HG03342 (cell line): ENCODE results near the gene RASSF4.

Experiments used
- ATAC-seq: cut with Tn5 transposase; IDR thresholded peaks from one replicate; pipeline ENCODE4 v1.9.1; 2021; ENCODE audit warnings: mild to moderate bottlenecking, moderate library complexity; ENCODE audit not compliant: unreplicated experiment

The RASSF4 gene

GRCh38 chr10:44926751-44927351, 32.8 kb upstream of the RASSF4 start:
- no peak for ATAC-seq

DNA sequence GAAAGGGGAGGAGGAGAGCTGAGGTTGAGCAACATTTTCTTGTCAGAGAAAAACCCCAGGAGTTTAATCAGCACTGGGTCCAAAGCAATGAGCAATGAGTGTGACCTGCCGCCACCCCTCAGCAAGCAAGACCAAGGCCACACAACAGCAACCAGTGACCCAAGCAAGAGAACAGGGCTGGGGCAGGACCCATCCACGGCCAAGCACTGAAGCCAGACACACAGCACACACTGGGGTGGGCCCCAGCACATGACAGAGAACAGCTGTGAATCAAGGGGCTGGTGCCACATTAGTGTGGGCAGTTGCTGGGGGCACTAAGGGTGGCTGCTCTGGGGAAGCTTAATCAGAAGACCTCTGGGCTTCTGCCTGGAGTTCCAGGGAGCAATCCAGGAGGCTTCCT, 32.2 kb upstream of the RASSF4 start:
- no peak for ATAC-seq

DNA sequence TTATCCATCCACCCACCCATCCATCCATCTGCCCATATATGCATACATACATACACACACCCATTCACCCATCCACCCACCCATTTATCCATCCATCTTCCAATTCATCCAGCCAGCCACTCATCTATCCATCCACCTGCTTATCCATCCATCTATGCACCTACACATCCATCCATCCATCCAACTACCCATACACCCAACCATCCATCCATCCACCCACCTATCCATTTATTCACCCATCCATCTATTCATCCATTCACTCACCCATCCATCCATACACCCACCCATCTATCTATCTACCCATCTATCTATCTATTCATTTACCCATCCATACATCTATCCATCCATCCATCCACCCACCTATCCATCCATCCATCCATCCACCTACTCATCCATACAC, 31.1 kb upstream of the RASSF4 start:
- no peak for ATAC-seq

DNA sequence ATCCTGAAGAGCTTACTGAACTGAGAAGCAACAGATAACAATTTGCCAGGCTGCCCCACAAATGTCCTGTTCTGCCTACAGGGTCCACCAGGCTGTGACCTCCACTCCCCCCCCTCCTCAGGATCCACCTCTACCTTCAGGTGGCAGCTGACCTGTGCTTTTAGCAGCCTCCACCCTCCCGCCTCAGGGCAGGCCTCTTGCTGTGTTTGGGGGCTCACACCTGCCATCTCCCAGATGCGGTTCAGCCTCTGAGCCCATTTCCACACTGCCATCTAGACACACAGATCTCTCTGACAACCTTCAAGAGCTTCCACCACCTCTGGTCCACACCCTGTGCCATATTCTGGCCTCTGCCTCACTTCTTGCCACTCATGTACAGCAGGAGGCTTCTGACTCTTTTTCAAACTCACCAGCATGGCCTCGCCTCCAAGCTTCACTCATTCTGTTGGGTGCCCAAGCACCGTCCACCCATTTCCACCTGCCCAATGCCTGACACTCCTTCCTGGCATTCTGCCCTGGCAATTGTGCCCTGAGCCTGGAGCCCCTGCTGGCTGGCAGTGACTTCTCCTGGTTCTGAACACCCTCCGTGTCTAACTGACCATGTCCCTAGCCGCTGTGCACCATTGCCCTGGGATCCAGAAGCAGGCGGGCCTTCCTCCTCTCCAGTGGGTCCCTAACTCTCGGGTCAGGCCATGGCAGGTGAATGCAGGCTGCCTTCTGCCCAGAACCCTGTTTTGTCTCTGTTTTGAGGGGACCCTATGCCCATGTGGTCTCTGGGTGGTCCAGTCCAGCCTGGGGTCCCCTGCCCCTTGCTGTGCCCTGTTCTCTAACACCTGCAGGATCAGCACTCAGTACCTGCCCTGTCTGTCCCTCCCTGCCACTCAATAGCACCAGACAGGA, 30.0 kb upstream of the RASSF4 start:
- no peak for ATAC-seq

- no peak for ATAC-seq
Measured at GRCh38 chr10:44930904-44931620, 28.5 kb upstream of the RASSF4 start.

DNA sequence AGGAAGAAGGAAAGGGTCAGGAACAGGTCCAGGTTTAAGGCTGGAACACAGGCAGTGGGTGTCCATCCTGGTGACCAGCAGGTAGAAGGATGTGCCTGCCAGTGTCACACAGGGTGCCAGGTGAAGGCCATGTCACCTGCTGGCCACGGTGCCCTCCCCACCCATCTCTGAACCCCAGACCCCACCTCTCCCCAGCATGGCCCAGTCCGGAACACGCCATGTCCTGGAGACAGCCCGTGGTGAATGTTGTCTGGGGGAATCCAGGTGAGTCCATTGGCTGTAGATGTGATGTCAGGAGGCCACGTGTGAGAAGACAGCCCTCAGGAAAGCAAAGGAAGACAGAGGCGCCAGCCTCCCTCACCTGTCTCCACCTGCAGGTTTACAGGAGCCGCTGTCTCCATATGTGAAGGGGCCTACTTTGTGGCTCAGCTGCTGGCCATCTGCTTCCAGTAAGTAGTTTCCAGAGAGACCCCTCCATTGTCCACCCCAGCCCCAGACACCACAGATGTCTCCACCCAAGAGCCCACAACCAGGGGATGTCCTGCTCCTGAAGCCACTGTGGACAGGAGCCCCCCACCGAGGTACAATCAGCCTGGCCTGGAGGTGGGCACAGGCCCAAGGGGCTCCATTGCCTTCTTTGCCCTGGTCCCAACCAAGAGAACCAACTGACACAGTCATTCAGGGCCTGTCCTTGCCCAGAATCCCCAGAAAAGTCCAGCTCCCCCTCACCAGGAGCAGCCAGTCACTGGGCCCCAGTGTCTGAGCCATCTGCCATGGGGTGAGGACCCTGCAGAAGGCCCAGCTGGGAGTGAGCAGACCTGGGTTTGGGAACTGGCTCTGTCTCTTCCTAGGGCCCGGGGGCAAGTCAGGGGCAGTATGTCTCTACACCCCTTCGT, 27.7 kb upstream of the RASSF4 start:
- no peak for ATAC-seq

DNA sequence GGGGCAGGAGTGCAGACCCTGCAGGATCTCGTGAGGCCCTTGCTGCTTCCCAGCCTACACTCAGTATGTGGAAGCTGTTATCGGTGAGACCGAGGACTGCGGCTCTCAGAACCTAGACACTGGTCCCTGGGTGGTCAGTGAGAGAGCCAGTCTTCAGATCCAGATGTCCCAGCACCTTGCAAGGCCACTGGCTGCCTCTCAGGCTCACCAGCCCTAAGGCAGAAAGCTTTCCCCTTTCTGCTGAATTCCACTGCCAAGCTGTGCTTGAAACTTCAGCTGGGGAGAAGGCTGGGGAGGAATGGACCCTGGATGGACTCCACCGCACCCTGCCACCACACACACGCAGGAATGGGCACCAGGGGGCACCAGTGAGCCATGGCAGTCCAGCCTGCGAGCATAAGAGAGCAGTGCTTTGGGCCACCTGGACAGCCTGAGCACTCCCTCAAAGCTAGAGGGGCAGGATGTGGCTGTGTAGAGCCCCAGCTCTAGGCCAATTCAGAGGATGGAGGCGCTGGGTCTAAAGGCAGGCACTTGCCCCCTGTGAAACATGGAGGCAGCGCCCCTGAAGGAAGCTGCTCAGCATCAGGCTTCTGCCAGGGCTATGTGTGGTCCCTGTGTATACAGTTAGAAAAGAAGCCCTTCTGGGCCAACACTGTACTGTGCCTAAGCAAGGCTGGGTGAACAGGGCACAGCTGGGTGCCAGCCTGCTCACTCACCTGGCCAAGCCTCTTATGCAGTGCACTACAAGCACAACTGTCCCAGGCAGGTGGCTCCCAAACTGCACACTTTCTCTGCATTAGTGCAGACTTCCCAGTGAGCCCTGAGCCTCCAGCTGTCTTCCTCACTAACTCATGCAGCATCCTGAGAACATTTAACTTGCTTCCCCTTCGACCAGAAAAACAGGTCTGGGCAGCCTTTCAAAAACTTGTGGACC, 26.8 kb upstream of the RASSF4 start:
- ATAC-seq: peak; percentile 94

DNA sequence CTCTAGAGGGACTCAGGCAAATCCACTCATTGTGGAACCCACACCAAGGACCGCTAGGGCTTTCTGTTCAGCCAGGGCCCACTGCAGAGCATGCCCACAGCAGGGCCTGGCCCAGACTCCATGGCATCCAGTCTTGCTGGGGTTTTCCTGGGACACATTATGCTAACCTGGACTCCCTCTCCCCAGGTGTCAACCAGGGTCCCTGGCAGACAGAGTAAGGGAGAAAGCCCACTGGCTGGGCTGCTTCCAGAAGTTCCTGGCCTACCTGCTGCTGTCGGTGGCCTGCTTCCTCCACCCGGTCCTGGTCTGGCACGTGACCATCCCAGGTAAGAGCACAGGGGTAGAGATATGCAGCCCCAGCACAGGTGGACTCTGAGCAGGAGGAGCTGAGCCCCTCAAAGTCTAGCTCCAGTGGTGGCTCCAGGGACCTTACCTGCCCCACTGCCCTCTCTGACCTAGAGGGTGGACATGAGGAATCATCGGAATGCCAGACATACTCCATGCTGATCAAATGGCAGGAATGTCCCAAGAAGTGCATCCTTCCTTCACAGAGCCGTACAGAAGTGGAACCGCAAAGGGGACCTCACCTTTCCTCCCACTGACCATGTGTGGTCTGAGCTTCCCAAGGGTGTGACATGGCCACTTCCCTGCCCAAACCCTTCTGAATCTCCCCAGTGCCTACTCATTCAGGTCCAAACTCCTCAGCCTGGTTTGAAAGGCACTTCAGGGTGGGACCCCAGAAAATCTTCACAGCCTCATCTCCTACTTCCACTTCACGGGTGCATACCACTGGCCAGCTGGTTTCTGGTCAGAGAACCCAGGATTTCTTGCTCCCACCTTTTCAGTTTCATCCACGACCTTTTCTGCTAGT, 25.9 kb upstream of the RASSF4 start:
- ATAC-seq: no peak

DNA sequence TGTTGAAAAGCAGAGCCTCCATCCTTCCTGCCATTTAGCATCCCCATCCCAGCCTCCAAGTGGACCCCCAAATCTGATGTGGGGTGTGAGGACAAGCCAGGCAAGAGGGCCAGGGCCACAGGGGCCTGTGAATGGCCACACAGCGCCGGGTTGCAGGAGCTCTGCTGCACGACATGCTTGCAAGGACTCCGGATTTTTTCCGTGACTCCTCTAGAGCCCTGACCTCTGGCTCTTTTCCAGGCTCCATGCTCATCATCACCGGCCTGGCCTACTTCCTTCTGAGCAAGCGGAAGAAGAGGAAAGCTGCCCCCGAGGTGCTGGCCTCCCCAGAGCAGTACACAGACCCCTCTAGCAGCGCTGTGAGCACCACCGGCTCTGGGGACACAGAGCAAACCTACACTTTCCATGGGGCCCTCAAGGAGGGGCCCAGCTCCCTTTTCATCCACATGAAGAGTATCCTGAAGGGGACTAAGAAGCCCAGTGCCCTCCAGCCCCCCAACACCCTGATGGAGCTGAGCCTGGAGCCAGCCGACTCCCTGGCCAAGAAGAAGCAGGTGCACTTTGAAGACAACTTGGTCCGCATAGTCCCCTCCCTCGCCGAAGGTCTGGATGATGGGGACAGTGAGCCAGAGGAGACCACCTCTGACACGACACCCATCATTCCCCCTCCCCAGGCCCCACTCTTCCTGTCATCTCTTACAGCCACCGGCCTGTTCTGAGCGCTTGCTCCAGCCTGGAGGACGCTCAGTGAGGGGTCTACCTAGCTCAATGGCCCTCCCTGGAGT, 25.0 kb upstream of the RASSF4 start:
- ATAC-seq: no peak

DNA sequence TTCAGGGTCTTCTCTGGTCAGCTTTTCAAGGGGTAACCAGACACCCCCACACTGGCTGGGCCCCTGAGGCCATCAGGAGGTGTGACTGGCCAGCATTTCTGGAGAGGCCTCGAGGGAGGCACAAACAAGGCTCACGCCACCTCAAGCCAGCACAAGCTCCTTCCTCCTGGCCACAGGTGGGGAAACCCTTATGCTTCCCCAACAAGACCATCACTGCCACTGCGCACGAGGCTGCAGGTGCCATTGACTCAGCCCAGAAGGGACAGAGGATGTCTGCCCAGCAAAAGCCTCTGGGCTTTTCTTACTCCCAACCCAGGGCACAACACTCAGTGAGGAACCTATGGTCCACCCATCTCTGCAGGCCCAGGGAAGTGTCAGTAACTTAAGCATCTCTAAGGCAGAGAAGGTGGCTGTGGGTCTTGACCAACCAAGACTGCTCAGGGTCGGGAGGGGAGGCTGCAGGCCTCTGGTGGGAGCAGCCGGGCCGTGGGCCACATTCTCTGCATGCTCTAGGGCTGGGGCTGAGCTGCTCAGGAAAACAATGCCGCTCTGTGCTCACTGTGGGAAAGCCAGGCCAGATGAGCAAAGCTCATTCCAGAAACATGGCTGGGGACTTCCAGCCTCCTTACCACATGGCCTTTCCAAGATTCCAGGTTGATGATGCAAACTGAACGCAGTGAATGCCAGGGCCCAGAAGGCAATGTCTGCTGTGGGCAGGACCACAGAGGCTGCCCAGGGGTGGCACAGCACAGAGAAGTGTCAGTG, 24.2 kb upstream of the RASSF4 start:
- no peak for ATAC-seq

DNA sequence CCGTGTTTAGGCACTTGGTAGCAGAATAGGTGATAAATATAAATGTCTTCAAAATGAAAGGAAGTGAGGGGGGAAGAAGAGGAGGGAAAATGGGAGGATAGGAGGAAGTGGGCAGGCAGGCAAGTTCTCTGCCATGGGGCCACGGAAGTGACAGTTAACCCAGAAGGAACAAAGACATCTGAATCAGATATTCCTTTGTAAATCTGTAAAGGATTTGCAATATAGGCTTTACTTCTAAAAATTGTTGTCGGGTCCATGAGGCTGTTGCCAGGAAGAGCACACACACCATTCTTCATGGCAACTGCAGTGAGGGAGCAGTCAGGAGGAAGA, 23.7 kb upstream of the RASSF4 start:
- no peak for ATAC-seq

DNA sequence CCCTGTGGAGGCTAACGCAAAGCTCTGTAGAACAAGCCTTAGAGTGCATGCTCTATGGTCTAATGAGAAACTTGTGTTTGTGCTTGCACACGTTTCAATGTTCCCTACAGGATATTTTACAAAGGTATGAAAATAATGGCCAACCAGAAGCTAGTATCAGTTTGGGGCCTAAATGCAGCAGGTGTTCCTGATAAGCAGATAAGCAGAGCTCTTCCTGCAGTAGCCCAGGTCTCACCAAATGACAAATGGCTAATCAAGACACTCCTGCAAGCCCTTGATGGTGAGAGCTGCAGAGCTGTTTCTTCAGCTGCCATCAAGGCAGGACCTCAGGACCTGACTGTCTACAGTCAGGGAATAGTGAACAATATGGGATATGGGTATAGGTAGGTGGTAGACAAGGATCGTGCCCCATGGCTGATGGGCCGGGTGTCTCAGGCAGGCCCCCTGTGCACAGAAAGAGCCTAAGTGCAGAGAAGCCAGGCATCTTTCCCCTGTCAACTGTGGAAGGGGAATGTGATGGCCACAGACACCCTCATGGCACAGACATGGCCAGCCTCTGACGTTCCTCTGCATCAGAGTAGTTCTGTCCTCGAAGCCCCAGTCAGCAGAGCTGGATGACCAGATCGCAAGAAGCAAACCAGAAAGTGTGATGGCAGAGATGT, 23.2 kb upstream of the RASSF4 start:
- no peak for ATAC-seq

DNA sequence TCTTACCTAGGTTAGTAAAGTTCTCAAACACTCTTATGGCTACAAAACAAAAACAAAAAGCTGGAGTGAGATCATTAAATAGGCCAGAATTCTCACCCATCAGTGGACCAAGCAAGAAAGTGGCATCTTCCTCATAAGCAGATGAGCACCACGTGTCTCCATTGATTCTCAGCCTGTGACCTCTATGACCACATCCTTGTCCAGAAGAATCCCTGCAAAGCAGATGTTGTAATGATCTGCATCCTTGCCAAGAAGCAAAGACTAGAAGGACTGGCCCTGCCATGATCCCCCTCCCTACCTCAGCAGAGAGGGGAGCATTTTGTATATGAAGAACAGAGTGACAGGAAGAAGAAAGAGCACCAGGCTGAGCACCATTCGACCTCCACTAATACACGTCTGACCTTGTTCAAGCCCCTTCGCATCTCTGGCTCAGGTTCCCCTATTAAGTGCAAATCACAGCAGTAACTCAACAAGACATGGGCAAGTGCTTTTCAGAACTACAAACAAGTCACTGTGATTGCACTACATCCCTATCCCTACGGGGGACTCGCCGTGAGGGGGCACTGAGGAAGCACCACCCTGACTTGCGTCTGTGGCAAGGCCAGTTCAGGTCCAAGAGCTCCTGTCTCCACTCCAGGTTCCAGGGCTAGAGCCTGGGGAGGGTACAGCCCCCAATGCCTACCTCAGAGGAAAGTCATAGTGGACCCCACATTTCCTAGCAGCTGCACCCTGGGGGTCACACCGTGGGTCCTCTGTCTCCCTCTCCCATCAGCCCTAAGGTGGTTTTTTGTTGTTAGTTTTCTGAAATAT, 22.2 kb upstream of the RASSF4 start:
- ATAC-seq: no peak

DNA sequence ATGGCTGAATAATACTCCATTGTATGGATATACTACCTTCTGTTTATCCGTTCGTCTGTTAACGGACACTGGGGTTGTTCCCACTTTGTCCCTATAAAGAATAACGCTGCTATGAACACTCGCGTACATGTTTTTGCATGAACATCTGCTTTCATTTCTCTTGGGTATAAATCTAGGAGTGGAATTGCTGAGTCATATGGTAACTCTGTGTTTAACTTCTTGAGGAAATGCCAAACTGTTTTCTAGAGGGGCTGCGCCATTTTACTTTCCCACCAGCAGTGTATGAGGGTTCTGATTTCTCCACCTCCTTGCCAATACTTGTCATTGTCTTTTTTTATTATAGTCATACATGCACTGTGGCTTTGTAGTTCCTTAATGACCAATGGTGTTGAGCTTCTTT, 20.6 kb upstream of the RASSF4 start:
- no peak for ATAC-seq

DNA sequence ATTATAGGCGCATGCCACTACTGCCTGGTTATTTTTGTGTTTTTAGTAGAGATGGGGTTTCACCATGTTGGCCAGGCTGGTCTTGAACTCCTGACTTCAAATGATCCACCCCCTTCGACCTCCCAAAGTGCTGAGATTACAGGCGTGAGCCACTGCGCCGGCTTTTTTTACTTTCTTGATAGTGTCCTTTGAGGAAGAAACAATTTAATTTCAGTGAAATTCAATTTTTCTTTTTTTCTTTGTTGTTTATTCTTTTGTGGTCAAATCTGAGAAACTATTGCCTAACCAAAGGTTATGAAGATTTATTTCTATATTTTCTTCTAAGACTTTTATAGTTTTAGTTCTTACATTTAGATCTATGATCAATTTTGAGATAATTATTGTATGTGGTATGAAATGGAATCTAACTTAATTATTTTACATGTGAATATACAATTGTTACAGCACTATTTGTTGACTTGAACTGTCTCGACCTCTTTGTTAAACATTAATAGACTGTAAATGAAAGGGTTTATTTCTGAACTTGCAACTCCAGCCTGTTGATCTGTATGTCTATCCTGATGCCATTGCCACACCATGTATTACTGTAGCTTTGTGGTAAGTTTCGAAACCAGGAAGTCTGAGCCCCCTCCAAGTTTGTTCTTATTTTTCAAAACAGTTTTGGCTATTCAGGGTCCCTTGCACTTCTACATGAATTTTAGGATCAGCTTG, 19.8 kb upstream of the RASSF4 start:
- ATAC-seq: no peak
